ENCODE data around the gene CLRN3.

Gene CLRN3

GRCh38 chr10:127874671-127875448, 17.9 kb downstream of the CLRN3 start:
- DNase-seq (ENCODE audit: low spot score): no peak

- no peak for DNase-seq (ENCODE audit: low spot score)
Observed at GRCh38 chr10:127873901-127874470, 18.8 kb downstream of the CLRN3 start.

- no peak for DNase-seq (ENCODE audit: low spot score)
Observed at GRCh38 chr10:127872871-127873600, 19.7 kb downstream of the CLRN3 start.

- no peak for DNase-seq (ENCODE audit: low spot score)
Observed at GRCh38 chr10:127872011-127872761, 20.6 kb downstream of the CLRN3 start.

- DNase-seq (ENCODE audit: low spot score): no peak
Observed at GRCh38 chr10:127871631-127872010, 21.1 kb downstream of the CLRN3 start.

GRCh38 chr10:127869329-127869728, 23.4 kb downstream of the CLRN3 start:
- DNase-seq (ENCODE audit: low spot score): no peak

GRCh38 chr10:127867805-127868204, 24.9 kb downstream of the CLRN3 start:
- no peak for DNase-seq (ENCODE audit: low spot score)

GRCh38 chr10:127866276-127867013, 26.3 kb downstream of the CLRN3 start:
- no peak for DNase-seq (ENCODE audit: low spot score)

- no peak for DNase-seq (ENCODE audit: low spot score)
Observed at GRCh38 chr10:127863231-127863825, 29.4 kb downstream of the CLRN3 start.

- DNase-seq (ENCODE audit: low spot score): no peak
Observed at GRCh38 chr10:127860592-127860991, 32.1 kb downstream of the CLRN3 start.

GRCh38 chr10:127855976-127856375, 36.8 kb downstream of the CLRN3 start:
- no peak for DNase-seq (ENCODE audit: low spot score)

GRCh38 chr10:127855591-127855881, 37.2 kb downstream of the CLRN3 start:
- DNase-seq (ENCODE audit: low spot score): no peak

GRCh38 chr10:127854769-127855590, 37.8 kb downstream of the CLRN3 start:
- DNase-seq (ENCODE audit: low spot score): peak; percentile 63

GRCh38 chr10:127853868-127854768, 38.6 kb downstream of the CLRN3 start:
- DNase-seq (ENCODE audit: low spot score): peak; percentile 71

GRCh38 chr10:127852456-127852855, 40.3 kb downstream of the CLRN3 start:
- no peak for DNase-seq (ENCODE audit: low spot score)

GRCh38 chr10:127851661-127852194, 41.0 kb downstream of the CLRN3 start:
- no peak for DNase-seq (ENCODE audit: low spot score)

- no peak for DNase-seq (ENCODE audit: low spot score)
Observed at GRCh38 chr10:127850944-127851343, 41.8 kb downstream of the CLRN3 start.

- no peak for DNase-seq (ENCODE audit: low spot score)
Observed at GRCh38 chr10:127849921-127850320, 42.8 kb downstream of the CLRN3 start.

GRCh38 chr10:127849224-127849623, 43.5 kb downstream of the CLRN3 start:
- DNase-seq (ENCODE audit: low spot score): no peak
